Thyroid gland (tissue), 4 donors: ENCODE data around the gene ABCB1.

Experiments
- POLR2A ChIP-seq, 2 donors: fragments of 450-650 bp; IDR thresholded peaks; one replicate each; pipeline ENCODE4 v1.6.1; 2017; ENCODE audit warnings: antibody characterized with exemption in 2 of 2, mild to moderate bottlenecking in 2 of 2, moderate library complexity in 1 of 2
- TF ChIP-seq, protein P1 (sequence below), 6 experiments: fragments of 200-600 bp in 3 of 6; fragments of 450-650 bp in 3 of 6; sonication (generic) in 3 of 6; IDR thresholded peaks; one replicate each; pipeline ENCODE4 v1.5.1; 2016 to 2019; ENCODE audit warnings: antibody characterized with exemption in 6 of 6, mild to moderate bottlenecking in 2 of 6, inconsistent platforms in 1 of 6, moderate library complexity in 1 of 6

DNA sequence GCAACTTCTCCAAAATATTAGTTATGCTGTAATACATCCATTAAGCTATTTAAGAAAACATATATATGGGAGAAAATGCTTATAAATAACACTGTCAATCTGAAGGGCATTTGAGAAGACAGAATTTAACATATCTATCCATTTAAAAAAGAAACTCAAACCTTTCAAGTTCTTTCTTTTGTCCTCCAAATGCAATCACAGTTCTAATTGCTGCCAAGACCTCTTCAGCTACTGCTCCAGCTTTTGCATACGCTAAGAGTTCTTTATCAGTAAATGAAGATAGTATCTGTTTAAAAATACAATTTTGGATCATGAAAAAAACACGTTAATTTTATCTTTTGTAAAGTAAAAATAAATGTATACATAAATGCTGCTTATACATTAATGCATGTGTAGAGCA lies 39.6 kb downstream of the ABCB1 start:
- TF ChIP-seq, protein P1, sequence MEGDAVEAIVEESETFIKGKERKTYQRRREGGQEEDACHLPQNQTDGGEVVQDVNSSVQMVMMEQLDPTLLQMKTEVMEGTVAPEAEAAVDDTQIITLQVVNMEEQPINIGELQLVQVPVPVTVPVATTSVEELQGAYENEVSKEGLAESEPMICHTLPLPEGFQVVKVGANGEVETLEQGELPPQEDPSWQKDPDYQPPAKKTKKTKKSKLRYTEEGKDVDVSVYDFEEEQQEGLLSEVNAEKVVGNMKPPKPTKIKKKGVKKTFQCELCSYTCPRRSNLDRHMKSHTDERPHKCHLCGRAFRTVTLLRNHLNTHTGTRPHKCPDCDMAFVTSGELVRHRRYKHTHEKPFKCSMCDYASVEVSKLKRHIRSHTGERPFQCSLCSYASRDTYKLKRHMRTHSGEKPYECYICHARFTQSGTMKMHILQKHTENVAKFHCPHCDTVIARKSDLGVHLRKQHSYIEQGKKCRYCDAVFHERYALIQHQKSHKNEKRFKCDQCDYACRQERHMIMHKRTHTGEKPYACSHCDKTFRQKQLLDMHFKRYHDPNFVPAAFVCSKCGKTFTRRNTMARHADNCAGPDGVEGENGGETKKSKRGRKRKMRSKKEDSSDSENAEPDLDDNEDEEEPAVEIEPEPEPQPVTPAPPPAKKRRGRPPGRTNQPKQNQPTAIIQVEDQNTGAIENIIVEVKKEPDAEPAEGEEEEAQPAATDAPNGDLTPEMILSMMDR (IDR thresholded peaks at IDR 0.05): no peak
- TF ChIP-seq POLR2A (IDR thresholded peaks at IDR 0.05): no peak
